ENCODE results near the gene SETD1B. TPM values are rescaled to one million over a fixed set of nuclear protein-coding genes. Genes with fewer than 3 reads are reported as not detected.

Gene SETD1B
- total and polyA plus RNA-seq, 9 donors: 6.2 to 44.6 (median 28.6) TPM

DNA sequence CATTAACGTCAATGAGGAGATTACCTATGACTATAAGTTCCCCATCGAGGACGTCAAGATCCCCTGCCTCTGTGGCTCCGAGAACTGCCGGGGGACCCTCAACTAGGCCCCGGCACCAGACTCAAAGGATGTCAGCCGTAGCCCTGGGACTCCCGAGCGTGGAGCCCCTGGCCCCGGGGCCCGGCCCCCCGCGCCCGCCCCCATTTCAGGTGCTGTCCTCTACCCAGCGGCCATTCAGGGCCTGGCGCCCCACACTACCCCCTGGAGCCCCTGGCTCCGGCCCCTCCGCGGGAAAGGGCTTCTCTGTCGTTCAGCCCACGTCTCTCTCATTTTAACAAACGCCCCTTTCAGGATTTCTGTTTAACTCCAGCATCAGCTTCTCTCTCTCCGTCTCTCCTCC lies 26.3 kb downstream of the SETD1B start:
- H3K9me3 ChIP-seq: no peaks in the 10 kb centered on the region
- H3K27me3 ChIP-seq: no peaks in the 10 kb centered on the region
- no peaks in the 10 kb centered on the region for H3K36me3 ChIP-seq
- DNase-seq: no peak
- H3K4me3 ChIP-seq: no peak overlapping the region
- intact Hi-C loops (cut with DNase I): loop anchor here in 1 of 4 donors (10.0 kb wide), 1 partner anchor 65 kb away; no protein-coding TSS in a partner anchor
- H3K4me1 ChIP-seq (ENCODE audit: insufficient read depth): no peaks in the 10 kb centered on the region
- TF ChIP-seq CTCF (IDR thresholded peaks at IDR 0.05) (no peak), EP300 (IDR thresholded peaks at IDR 0.05) (no peak), POLR2A (IDR thresholded peaks at IDR 0.05) (no peak)
- 84 to 88% (median 86%) methylated on average over 23 of the region's 23 CpGs for WGBS, 3 donors
- no peak overlapping the region for H3K27ac ChIP-seq

DNA sequence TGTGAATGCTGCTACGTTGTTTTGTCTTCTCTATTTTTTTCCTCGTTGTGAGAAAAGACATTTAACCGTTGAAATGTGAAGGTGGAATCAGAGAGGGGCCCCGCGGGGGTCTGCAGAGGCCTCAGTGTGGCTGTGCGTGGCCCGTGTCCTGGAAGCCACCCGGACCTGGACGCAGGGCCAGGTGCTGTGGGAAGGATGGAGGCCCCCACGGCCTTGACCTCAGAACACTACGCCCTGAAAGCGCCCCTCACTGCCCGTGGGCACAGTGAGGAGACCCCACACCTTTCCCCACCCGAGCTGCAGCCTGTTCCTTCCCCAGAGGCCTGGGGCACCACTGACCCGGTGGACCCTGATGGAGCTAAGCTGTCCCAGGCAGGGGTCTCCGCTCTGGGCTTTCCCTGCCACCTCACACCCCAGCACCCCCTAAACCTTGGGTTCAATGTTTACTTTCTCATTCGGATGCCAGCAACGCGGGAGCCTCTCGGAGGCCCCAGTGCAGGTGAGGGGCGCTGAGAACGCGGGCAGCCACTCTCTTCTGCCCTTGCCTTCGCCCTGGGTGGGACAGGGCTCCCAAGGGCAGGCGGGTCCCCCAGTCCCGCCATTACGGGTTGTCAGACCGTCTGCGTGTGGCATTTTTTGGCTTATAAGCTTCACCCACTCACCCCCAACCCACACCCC lies 26.9 kb downstream of the SETD1B start:
- intact Hi-C loops (cut with DNase I): loop anchor here in 1 of 4 donors (10.0 kb wide), 1 partner anchor 64 kb away; no protein-coding TSS in a partner anchor
- DNase-seq: no peak
- no peaks in the 10 kb centered on the region for H3K36me3 ChIP-seq
- 81 to 84% (median 83%) methylated on average over 29 of the region's 29 CpGs for WGBS, 3 donors
- TF ChIP-seq CTCF (IDR thresholded peaks at IDR 0.05): no peak
- TF ChIP-seq POLR2A (IDR thresholded peaks at IDR 0.05): no peak
- TF ChIP-seq EP300 (IDR thresholded peaks at IDR 0.05): no peak
- no peaks in the 10 kb centered on the region for H3K4me1 ChIP-seq (ENCODE audit: insufficient read depth)
- H3K4me3 ChIP-seq: no peak overlapping the region
- H3K9me3 ChIP-seq: no peaks in the 10 kb centered on the region
- no peak overlapping the region for H3K27ac ChIP-seq
- H3K27me3 ChIP-seq: no peaks in the 10 kb centered on the region

DNA sequence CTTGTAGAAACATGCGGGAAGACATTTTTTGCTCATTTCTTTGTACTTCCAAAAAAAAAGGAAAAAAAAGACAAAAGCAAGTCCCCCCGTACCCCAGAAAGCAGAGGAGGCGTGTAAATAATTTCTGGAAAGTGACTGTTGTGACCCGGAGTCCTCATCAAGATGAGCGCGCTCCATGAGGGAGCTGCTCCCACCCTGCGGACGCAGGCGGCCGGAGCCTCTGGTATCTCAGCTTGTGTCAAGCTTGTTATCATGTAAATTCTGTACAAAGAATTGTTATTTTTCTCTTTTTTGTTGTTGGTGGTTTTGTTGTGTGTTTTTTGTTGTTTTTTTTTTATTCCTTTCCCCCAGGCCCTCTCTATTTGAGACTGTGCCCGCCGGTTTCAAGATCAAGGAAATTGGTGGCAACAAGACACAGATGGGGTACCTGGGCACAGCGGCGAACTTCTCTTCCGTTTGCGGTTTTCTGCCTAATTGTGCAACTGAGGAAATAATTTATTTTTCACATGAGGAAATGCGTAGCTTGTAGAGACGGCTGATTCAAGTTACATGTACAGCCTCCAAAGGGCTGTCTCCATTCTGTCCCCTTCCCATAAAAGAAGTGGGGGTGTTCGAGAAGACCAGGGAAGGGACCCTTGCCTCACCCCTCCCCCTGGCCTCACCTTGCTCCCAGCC lies 27.9 kb downstream of the SETD1B start:
- DNase-seq: no peak
- H3K9me3 ChIP-seq: no peaks in the 10 kb centered on the region
- no peak for TF ChIP-seq POLR2A (IDR thresholded peaks at IDR 0.05)
- TF ChIP-seq CTCF (IDR thresholded peaks at IDR 0.05): no peak
- no peak for TF ChIP-seq EP300 (IDR thresholded peaks at IDR 0.05)
- no peak overlapping the region for H3K27ac ChIP-seq
- H3K27me3 ChIP-seq: no peaks in the 10 kb centered on the region
- 87 to 90% (median 90%) methylated on average over 19 of the region's 19 CpGs for WGBS, 3 donors
- intact Hi-C loops (cut with DNase I): loop anchor here in 1 of 4 donors (10.0 kb wide), 1 partner anchor 63 kb away; no protein-coding TSS in a partner anchor
- no peaks in the 10 kb centered on the region for H3K36me3 ChIP-seq
- H3K4me1 ChIP-seq (ENCODE audit: insufficient read depth): no peaks in the 10 kb centered on the region
- no peak overlapping the region for H3K4me3 ChIP-seq

GRCh38 chr12:121837680-121838079 lies 33.9 kb downstream of the SETD1B start:
- Histone ChIP-seq H3K9me3 (no peaks in the 10 kb centered on the region), H3K4me1 (ENCODE audit: insufficient read depth) (peaks cover 1% of the 10 kb centered on the region), H3K27ac (no peak overlapping the region), H3K4me3 (no peak overlapping the region), H3K36me3 (no peaks in the 10 kb centered on the region), H3K27me3 (no peaks in the 10 kb centered on the region)
- intact Hi-C loops (cut with DNase I): loop anchor here in 1 of 4 donors (10.0 kb wide), 1 partner anchor 57 kb away; no protein-coding TSS in a partner anchor
- WGBS, 3 donors: 58 to 72% (median 64%) methylated on average over 4 of the region's 4 CpGs
- no peak for DNase-seq
- TF ChIP-seq CTCF (IDR thresholded peaks at IDR 0.05) (no peak), EP300 (IDR thresholded peaks at IDR 0.05) (no peak), POLR2A (IDR thresholded peaks at IDR 0.05) (no peak)
